Measurements from ENCODE around the gene TSC1.

DNA sequence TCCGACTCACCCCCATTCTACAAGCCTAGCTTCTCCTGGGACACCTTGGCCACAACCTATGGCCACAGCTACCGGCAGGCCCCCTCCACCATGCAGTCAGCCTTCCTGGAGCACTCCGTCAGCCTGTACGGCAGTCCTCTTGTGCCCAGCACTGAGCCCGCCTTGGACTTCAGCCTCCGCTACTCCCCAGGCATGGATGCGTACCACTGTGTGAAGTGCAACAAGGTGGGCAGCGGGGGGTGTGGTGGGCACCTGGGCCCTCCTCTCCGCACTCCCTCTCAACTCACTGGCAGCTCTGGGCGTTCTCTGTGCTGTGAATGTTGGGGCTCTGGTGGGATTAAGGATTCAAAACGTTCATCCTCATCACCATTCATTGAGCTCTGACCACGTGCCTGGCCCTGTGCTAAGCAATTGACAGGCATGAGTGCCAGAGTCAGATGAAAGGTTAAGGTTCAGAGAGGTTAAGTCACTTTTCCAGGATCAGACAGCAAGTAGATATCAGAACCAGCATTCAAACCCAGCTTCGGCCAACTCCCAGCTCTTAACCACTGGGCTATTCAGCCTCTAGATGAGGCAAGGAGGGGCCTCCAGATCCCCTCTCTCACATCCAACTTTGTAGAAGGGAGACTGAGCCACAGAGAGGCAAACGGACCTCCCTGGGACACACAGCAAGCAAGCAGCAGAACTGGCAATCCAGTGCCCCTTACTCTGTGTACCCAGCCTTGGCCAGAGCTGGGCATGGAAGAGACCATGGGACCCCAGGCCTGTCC is 44.0 kb upstream of the TSC1 start:
- TF ChIP-seq, protein P1, sequence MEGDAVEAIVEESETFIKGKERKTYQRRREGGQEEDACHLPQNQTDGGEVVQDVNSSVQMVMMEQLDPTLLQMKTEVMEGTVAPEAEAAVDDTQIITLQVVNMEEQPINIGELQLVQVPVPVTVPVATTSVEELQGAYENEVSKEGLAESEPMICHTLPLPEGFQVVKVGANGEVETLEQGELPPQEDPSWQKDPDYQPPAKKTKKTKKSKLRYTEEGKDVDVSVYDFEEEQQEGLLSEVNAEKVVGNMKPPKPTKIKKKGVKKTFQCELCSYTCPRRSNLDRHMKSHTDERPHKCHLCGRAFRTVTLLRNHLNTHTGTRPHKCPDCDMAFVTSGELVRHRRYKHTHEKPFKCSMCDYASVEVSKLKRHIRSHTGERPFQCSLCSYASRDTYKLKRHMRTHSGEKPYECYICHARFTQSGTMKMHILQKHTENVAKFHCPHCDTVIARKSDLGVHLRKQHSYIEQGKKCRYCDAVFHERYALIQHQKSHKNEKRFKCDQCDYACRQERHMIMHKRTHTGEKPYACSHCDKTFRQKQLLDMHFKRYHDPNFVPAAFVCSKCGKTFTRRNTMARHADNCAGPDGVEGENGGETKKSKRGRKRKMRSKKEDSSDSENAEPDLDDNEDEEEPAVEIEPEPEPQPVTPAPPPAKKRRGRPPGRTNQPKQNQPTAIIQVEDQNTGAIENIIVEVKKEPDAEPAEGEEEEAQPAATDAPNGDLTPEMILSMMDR (IDR thresholded peaks at IDR 0.05) = no peak
- TF ChIP-seq POLR2A (IDR thresholded peaks at IDR 0.05) = no peak
